CD14-positive monocyte (primary cell): ENCODE measurements around the gene PODXL. TPM values are rescaled to one million over a fixed set of nuclear protein-coding genes. Genes with fewer than 3 reads are reported as not detected.

ENCODE experiments used
- DNase-seq, 3 donors: peaks; one replicate each; pipeline ENCODE4 v3.0.0-alpha.2; 2011 to 2022
- H2AFZ ChIP-seq: 2 replicates; pipeline ENCODE4 v1.6.0; 2012; ENCODE audit warnings: mild to moderate bottlenecking, low read depth, low read length, inconsistent platforms; ENCODE audit not compliant: insufficient read depth, poor library complexity, severe bottlenecking
- H3K27ac ChIP-seq, 2 donors: 1 replicate in 1 of 2; 2 replicates in 1 of 2; pipeline ENCODE4 v1.5.1; 2012 to 2013; ENCODE audit warnings: low read length in 2 of 2, control low read depth in 1 of 2, inconsistent platforms in 1 of 2, low read depth in 1 of 2, mild to moderate bottlenecking in 1 of 2
- H3K27me3 ChIP-seq, 2 donors: one replicate each; pipeline versions ENCODE4 v1.6.0 to v1.6.1; 2011 to 2013; ENCODE audit warnings: low read length in 2 of 2; ENCODE audit not compliant: control insufficient read depth in 2 of 2, insufficient read depth in 2 of 2
- H3K36me3 ChIP-seq, 2 donors: replicated peaks in 1 of 2; 1 replicate in 1 of 2; 2 replicates in 1 of 2; pipeline versions ENCODE4 v1.5.1 to v1.6.1; 2012 to 2013; ENCODE audit warnings: low read length in 2 of 2, control low read depth in 1 of 2, inconsistent platforms in 1 of 2, mild to moderate bottlenecking in 1 of 2; ENCODE audit not compliant: insufficient read depth in 2 of 2, control insufficient read depth in 1 of 2
- H3K4me1 ChIP-seq, 2 donors: 1 replicate in 1 of 2; 2 replicates in 1 of 2; pipeline versions ENCODE4 v1.5.1 to v1.6.1; 2012 to 2013; ENCODE audit warnings: low read length in 2 of 2, control low read depth in 1 of 2, inconsistent platforms in 1 of 2, mild to moderate bottlenecking in 1 of 2, moderate library complexity in 1 of 2; ENCODE audit not compliant: insufficient read depth in 2 of 2, control insufficient read depth in 1 of 2
- H3K4me2 ChIP-seq: replicated peaks from 2 replicates; pipeline ENCODE3; 2012; ENCODE audit warnings: low read length, moderate library complexity, mild to moderate bottlenecking; ENCODE audit not compliant: poor library complexity, severe bottlenecking; ENCODE audit errors: extremely low read depth
- H3K4me3 ChIP-seq, 3 experiments: fragments of 200-600 bp in 1 of 3; sonication (generic) in 1 of 3; replicated peaks in 1 of 3; 1 replicate in 2 of 3; 2 replicates in 1 of 3; pipeline ENCODE4 v1.5.1; 2011 to 2013; ENCODE audit warnings: low read length in 3 of 3, mild to moderate bottlenecking in 3 of 3, control low read depth in 2 of 3, low read depth in 2 of 3, inconsistent platforms in 1 of 3, moderate library complexity in 1 of 3
- H3K79me2 ChIP-seq: 2 replicates; pipeline ENCODE4 v1.6.0; 2012; ENCODE audit warnings: mild to moderate bottlenecking, control low read depth, inconsistent platforms, low read length, moderate library complexity; ENCODE audit not compliant: insufficient read depth
- H3K9ac ChIP-seq: 2 replicates; pipeline ENCODE4 v1.6.0; 2017; ENCODE audit warnings: low read length, mild to moderate bottlenecking; ENCODE audit not compliant: insufficient read depth, poor library complexity, severe bottlenecking
- H3K9me3 ChIP-seq, 2 donors: replicated peaks in 1 of 2; 1 replicate in 1 of 2; 2 replicates in 1 of 2; pipeline versions ENCODE4 v1.5.1 to v1.6.1; 2012 to 2013; ENCODE audit warnings: low read length in 2 of 2, control low read depth in 1 of 2; ENCODE audit not compliant: control insufficient read depth in 1 of 2, insufficient read depth in 1 of 2
- H4K20me1 ChIP-seq: 2 replicates; pipeline ENCODE4 v1.6.0; 2012; ENCODE audit warnings: mild to moderate bottlenecking, low read length, control low read depth, moderate library complexity; ENCODE audit not compliant: insufficient read depth
- H3K27ac Mint-ChIP-seq, 7 donors: one replicate each; pipeline ENCODE4 v1.8.0; 2020; ENCODE audit warnings: mild to moderate bottlenecking in 7 of 7, mixed read lengths in 7 of 7, moderate library complexity in 6 of 7, inconsistent platforms in 2 of 7
- H3K27me3 Mint-ChIP-seq, 3 donors: one replicate each; pipeline ENCODE4 v1.8.0; 2021 to 2022; ENCODE audit warnings: low read depth in 3 of 3, mild to moderate bottlenecking in 3 of 3, mixed read lengths in 3 of 3, moderate library complexity in 3 of 3, inconsistent platforms in 1 of 3
- H3K36me3 Mint-ChIP-seq, 2 donors: one replicate each; pipeline ENCODE4 v1.8.0; 2020; ENCODE audit warnings: mixed read lengths in 2 of 2, inconsistent platforms in 1 of 2, mild to moderate bottlenecking in 1 of 2
- H3K4me1 Mint-ChIP-seq: one replicate; pipeline ENCODE4 v1.8.0; 2020; ENCODE audit warnings: mild to moderate bottlenecking, mixed read lengths
- H3K4me3 Mint-ChIP-seq, 2 donors: one replicate each; pipeline ENCODE4 v1.8.0; 2020; ENCODE audit warnings: mild to moderate bottlenecking in 2 of 2, mixed read lengths in 2 of 2, moderate library complexity in 1 of 2
- H3K9me3 Mint-ChIP-seq, 7 donors: one replicate each; pipeline ENCODE4 v1.8.0; 2020 to 2022; ENCODE audit warnings: mixed read lengths in 7 of 7, mild to moderate bottlenecking in 6 of 7, moderate library complexity in 6 of 7, inconsistent platforms in 2 of 7
- WGBS: methylation state at CpG from one replicate; pipeline ENCODE4 v1.1.5; 2013; ENCODE audit warnings: missing lambda C conversion rate; ENCODE audit not compliant: insufficient coverage; 5-methylcytosine and 5-hydroxymethylcytosine counted together
- intact Hi-C, 2 donors: fragments of 100-400 bp; cut with micrococcal nuclease; formaldehyde crosslinking; loops; one replicate each; pipeline versions ENCODE4 v1.15.0 to v1.15.1; 2023
- polyA plus RNA-seq, 3 donors: library from polyadenylated mRNA; depleted of rRNA in 1 of 3; unstranded in 2 of 3; stranded (reverse) in 1 of 3; fragments of 300-500 nt in 2 of 3; fragments of >200 nt in 1 of 3; fragmentation: Illumina TruSeq in 2 of 3; gene quantifications; 1 replicate in 2 of 3; 2 replicates in 1 of 3; pipeline ENCODE4 v1.2.3, GENCODE V29; 2012 to 2021
- TF ChIP-seq, protein P1 (sequence below): fragments of 200-600 bp; IDR thresholded peaks from one replicate; pipeline ENCODE4 v1.8.0; 2022; ENCODE audit warnings: antibody characterized with exemption, mild to moderate bottlenecking

Gene PODXL
- polyA plus RNA-seq, 3 donors = 0.20 to 0.25 TPM; not detected in 1

GRCh38 chr7:131508754-131509486 is 47.5 kb downstream of the PODXL start:
- no peak overlapping the region for H3K4me3 ChIP-seq
- intact Hi-C loops = loop anchor here (1.0 to 10.0 kb wide), 2 partner anchors 145 to 146 kb away; no protein-coding TSS in a partner anchor
- no peaks in the 10 kb centered on the region for H4K20me1 ChIP-seq
- H3K9me3 ChIP-seq = no peaks in the 10 kb centered on the region
- WGBS = 79% methylated on average over 4 of the region's 10 CpGs
- H3K36me3 Mint-ChIP-seq = no peaks in the 10 kb centered on the region
- no peaks in the 10 kb centered on the region for H3K36me3 ChIP-seq
- H3K4me2 ChIP-seq = no peak overlapping the region
- H3K9me3 Mint-ChIP-seq = peaks cover 0 to 2% (median 0%) of the 10 kb centered on the region in 7 donors
- peaks cover 6 to 17% (median 8%) of the 10 kb centered on the region in 3 donors for H3K27me3 Mint-ChIP-seq
- TF ChIP-seq, protein P1, sequence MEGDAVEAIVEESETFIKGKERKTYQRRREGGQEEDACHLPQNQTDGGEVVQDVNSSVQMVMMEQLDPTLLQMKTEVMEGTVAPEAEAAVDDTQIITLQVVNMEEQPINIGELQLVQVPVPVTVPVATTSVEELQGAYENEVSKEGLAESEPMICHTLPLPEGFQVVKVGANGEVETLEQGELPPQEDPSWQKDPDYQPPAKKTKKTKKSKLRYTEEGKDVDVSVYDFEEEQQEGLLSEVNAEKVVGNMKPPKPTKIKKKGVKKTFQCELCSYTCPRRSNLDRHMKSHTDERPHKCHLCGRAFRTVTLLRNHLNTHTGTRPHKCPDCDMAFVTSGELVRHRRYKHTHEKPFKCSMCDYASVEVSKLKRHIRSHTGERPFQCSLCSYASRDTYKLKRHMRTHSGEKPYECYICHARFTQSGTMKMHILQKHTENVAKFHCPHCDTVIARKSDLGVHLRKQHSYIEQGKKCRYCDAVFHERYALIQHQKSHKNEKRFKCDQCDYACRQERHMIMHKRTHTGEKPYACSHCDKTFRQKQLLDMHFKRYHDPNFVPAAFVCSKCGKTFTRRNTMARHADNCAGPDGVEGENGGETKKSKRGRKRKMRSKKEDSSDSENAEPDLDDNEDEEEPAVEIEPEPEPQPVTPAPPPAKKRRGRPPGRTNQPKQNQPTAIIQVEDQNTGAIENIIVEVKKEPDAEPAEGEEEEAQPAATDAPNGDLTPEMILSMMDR = no peak
- H3K9ac ChIP-seq = no peak overlapping the region
- peaks cover 0 to 3% of the 10 kb centered on the region in 2 donors for H3K27me3 ChIP-seq
- no peak overlapping the region for H2AFZ ChIP-seq
- H3K4me3 Mint-ChIP-seq = no peak overlapping the region
- no peak overlapping the region for H3K27ac Mint-ChIP-seq
- no peak overlapping the region for H3K27ac ChIP-seq
- no peaks in the 10 kb centered on the region for H3K79me2 ChIP-seq
- peaks cover 12% of the 10 kb centered on the region for H3K4me1 Mint-ChIP-seq
- peaks cover 0 to 6% of the 10 kb centered on the region in 2 donors for H3K4me1 ChIP-seq
- no peak for DNase-seq

DNA sequence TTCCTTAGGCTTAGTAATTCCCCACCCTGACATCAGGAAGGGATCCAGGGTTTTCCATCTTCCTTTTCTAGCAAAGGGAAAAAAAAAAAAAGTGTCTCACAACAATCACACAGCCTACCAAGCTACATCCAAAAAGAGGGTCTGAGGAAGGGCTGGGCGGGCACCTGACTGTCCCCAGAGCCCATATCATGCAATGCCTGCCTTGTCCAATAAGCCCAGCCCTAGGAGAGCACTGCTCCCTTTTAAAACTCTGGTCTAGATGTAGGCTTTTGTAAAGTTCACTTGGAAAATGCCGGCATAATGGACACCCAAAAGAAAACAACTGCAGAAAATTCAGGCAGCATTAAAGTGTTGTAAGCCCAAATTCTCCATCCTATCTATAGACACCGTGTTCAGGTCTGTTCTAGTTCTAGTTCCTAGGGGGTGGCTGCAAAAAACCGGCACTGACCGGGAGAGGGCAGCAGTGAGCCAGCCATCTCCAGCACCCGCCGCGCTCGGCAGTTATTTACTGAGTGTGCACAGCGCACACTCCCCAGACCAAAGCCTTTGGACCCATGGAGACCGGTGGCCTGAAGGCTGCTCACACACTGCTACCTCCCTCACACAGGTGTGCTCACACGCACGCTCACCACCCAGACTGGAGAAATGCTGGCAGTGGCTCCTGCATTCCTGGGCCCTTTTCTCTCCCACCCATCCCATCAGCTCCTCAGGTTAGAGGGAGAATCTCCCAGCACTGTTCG is 48.7 kb downstream of the PODXL start:
- Mint-ChIP-seq H3K4me1 (peaks cover 7% of the 10 kb centered on the region), H3K4me3 (peak overlapping the region in 1 of 2 donors; percentile 53), H3K27ac (no peak overlapping the region), H3K9me3 (peaks cover 0 to 2% (median 0%) of the 10 kb centered on the region in 7 donors), H3K27me3 (peaks cover 5 to 17% (median 9%) of the 10 kb centered on the region in 3 donors), H3K36me3 (no peaks in the 10 kb centered on the region)
- Histone ChIP-seq H3K27me3 (peaks cover 0 to 3% of the 10 kb centered on the region in 2 donors), H3K79me2 (no peaks in the 10 kb centered on the region), H4K20me1 (no peaks in the 10 kb centered on the region), H3K9me3 (no peaks in the 10 kb centered on the region), H2AFZ (peak overlapping the region; percentile 24), H3K27ac (no peak overlapping the region), H3K4me3 (no peak overlapping the region), H3K36me3 (no peaks in the 10 kb centered on the region), H3K4me2 (no peak overlapping the region), H3K9ac (no peak overlapping the region), H3K4me1 (peaks cover 0 to 3% of the 10 kb centered on the region in 2 donors)
- intact Hi-C loops = loop anchor here (1.0 to 10.0 kb wide), 2 partner anchors 147 kb away; no protein-coding TSS in a partner anchor
- DNase-seq = peak; percentile 33 to 55 (median 53)
- TF ChIP-seq, protein P1 = peak; percentile 83
- WGBS = 38% methylated on average over 12 of the region's 14 CpGs
